C4-2B (cell line): ENCODE measurements around the gene EHHADH.
A peak's percentile ranks its signal among the peaks of the same experiment; 100 is the strongest.

Source experiments
- H3K27ac ChIP-seq: fragments of 450-650 bp; 2 replicates; pipeline ENCODE4 v1.5.1; 2017
- CTCF ChIP-seq: fragments of 450-650 bp; conservative IDR thresholded peaks from 2 replicates; pipeline ENCODE4 v1.5.1; 2017; ENCODE audit warnings: mild to moderate bottlenecking
- ZFX ChIP-seq: fragments of 450-650 bp; IDR thresholded peaks from 2 replicates; pipeline ENCODE4 v1.6.1; 2017

EHHADH gene

GRCh38 chr3:185221203-185221602 lies 32.6 kb downstream of the EHHADH start:
- no peak for TF ChIP-seq CTCF
- TF ChIP-seq ZFX, result no peak
- no peak overlapping the region for H3K27ac ChIP-seq

- no peak overlapping the region for H3K27ac ChIP-seq
- TF ChIP-seq CTCF (no peak), ZFX (no peak)
These were observed 37.3 kb downstream of the EHHADH start for GRCh38 chr3:185216607-185216958.

GRCh38 chr3:185215873-185216606 lies 37.8 kb downstream of the EHHADH start:
- H3K27ac ChIP-seq, result no peak overlapping the region
- TF ChIP-seq ZFX, result no peak
- peak; percentile 89 for TF ChIP-seq CTCF

GRCh38 chr3:185212559-185212958 lies 41.3 kb downstream of the EHHADH start:
- TF ChIP-seq ZFX (no peak), CTCF (no peak)
- no peak overlapping the region for H3K27ac ChIP-seq

- H3K27ac ChIP-seq, result no peak overlapping the region
- no peak for TF ChIP-seq ZFX
- no peak for TF ChIP-seq CTCF
These were observed 41.8 kb downstream of the EHHADH start for GRCh38 chr3:185212086-185212485.

GRCh38 chr3:185210621-185211142 lies 43.2 kb downstream of the EHHADH start:
- H3K27ac ChIP-seq, result no peak overlapping the region
- TF ChIP-seq ZFX (no peak), CTCF (no peak)

GRCh38 chr3:185208823-185209222 lies 45.0 kb downstream of the EHHADH start:
- no peak for TF ChIP-seq ZFX
- TF ChIP-seq CTCF, result no peak
- no peak overlapping the region for H3K27ac ChIP-seq
